GM21737 (cell line): ENCODE results near the gene CHI3L1.
"Not testable (repeated sequence)": the region's sequence is repeated elsewhere in the genome, so short reads cannot be mapped to it uniquely, and the experiment has no call there.

Source experiments
- ATAC-seq: cut with Tn5 transposase; IDR thresholded peaks from one replicate; pipeline ENCODE4 v1.9.1; 2021; ENCODE audit warnings: mild to moderate bottlenecking, moderate library complexity; ENCODE audit not compliant: unreplicated experiment

Gene CHI3L1

GRCh38 chr1:203186446-203187303 lies at the start of gene CHI3L1:
CHI3L1 (minus strand) TSS chr1:203186704; CDS start chr1:203186623, 81 bp downstream.
- ATAC-seq, result no peak

- ATAC-seq, result not testable (repeated sequence)
Observed at GRCh38 chr1:203234901-203235300, 48.4 kb upstream of the CHI3L1 start.

DNA sequence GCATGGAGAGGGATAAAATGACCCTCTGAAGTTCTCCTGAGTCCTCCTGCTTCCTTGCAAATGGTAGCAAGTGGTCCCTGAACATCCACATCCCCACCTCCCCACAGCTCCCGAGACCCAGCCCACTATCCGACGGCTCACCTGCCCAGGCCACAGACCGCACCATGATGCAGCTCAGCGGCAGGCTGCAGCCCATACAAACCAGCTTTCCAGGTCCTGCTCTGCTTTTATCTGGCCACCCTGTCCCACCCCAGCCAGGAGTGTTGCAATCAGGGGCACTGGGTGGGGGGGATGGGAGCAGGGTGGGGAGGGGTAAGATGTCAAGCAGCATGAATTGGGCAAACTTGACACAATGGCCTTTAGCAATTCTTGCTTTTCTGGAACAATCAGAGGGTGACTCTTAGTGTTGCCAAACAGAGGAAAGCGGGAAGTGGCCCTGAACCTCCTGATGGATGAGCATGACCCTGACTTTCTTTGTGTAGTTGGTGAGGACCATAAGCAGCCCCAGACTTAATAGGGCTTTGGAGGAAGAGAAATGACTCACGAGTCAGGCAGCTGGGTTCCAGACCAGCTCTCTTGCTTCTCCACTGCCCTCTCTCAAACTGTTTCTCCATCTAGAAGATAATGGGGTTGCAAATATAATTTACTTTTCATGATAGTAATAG lies 43.1 kb upstream of the CHI3L1 start, which contains the start of gene CHIT1:
CHIT1 (minus strand) TSS at position 203 of the 665 bp plus-strand sequence; CDS start at position 166, 37 bp downstream.
- no peak for ATAC-seq

GRCh38 chr1:203228670-203229069 lies 42.2 kb upstream of the CHI3L1 start:
- no peak for ATAC-seq

DNA sequence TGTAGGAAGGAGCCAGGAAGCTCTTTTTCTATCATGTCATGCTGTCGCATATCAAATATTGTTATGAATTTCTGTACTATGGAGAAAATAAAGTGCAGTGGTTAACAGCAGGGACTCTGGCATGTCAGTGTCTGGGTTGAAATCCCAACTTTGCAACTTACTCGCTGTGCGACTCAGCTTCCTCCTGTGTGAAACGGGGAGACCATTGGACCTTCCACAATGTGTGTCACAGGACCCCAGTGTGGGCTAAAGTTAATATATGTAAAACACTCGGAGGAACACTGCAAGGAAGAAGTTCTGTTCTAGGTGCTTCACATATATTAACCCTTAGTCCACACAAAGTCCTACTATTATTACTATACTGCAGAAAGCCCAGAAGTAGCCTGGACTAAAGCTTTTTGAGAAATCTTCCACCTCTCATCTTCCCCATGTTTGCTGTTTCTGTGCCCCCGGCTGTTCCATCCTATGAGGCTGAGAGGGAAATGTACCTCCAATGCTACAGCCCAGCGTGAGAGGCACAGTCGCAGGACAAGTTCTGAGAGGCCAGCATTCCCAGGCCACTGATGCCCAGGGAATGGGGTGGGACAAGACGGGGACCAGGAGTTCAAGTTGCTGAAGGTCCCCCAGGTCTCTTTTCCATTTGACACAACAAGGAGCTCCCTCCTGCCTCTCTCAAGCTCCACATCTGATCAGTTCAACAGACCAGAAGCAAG lies 41.0 kb upstream of the CHI3L1 start:
- no peak for ATAC-seq

GRCh38 chr1:203225071-203225470 lies 38.6 kb upstream of the CHI3L1 start:
- no peak for ATAC-seq

DNA sequence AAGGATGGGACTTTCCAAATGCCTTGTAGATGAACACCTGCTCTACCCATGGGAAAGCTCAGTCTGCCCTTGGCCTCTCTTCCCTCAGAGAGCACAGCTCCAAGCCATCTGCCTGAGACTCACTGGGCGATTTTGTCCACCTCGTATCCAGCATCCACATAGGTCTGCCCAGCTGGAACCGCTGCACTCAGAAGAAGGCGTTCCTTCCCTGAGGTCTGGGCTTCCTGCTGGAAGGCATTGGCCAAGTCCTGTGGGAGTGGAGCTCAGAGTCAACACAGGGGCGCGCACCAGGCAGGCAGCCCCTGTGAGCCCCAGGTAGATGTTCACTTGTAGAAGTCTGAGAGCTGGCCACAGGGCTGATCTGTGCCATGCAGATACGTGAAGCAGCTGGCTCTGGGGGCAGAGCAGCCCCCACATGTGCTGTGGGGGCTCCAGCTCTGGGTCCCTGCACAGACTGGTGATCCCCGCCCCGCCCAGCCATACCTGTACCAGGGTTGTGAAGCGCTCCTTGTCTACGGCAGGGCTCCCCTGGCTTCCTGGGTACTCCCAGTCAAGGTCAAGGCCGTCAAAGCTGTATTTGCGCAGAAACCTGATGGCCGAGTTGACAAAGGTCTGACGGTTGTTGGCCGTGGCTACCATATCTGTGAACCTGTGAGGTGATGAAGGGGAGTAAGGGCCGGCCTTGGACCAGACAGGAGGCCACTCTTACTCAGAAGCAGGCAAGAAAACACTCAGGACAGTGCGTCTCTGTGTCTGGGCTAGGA lies 36.7 kb upstream of the CHI3L1 start:
- ATAC-seq, result no peak

GRCh38 chr1:203219934-203220333 lies 33.4 kb upstream of the CHI3L1 start:
- ATAC-seq, result no peak

GRCh38 chr1:203219171-203219570 lies 32.7 kb upstream of the CHI3L1 start:
- ATAC-seq, result no peak

- no peak for ATAC-seq
Observed at GRCh38 chr1:203217668-203218067, 31.2 kb upstream of the CHI3L1 start.

- no peak for ATAC-seq
Observed at GRCh38 chr1:203217139-203217655, 30.7 kb upstream of the CHI3L1 start.

DNA sequence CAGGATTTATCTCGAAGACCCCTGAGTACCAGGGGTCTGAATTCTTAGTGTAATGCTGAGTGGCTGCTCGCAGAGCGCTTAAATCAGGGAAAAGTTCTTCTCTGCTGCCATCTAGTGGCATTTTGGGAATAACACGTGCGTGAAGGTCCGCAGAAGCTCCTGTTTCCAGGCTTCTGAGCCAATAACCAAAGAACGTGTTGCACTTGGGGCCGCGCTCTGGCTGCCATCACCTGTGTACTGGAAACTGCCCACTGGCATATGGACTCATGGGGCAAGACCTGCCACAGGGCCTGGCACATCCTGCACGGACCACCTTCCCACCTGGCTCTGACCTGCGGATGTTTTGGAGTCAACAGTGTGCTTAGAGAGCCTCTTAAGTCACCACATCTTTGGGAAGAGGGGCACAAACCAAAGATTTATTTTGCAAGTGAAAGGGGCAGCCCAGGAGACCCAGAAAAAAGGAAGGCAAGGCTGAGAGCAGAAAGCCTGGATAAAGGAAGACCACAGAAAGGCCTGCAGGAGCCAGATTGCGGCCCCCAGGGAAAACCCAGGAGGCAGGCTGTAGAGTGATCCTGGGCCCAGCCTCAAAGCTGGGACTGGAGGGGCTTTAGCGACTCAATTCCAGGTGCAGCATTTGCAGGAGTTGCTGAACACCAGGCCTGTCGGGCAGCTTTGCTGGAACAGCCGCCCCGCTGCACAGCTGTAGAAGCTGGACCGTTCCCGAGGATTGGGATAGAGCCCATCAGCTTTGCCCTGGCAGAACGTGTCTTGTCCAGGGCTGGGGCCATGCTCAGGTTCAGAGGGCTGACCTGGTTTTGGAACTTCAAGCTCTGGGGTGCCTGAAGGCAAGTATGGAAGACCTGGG lies 30.0 kb upstream of the CHI3L1 start:
- no peak for ATAC-seq

- ATAC-seq, result no peak
Observed at GRCh38 chr1:203215573-203215972, 29.1 kb upstream of the CHI3L1 start.

DNA sequence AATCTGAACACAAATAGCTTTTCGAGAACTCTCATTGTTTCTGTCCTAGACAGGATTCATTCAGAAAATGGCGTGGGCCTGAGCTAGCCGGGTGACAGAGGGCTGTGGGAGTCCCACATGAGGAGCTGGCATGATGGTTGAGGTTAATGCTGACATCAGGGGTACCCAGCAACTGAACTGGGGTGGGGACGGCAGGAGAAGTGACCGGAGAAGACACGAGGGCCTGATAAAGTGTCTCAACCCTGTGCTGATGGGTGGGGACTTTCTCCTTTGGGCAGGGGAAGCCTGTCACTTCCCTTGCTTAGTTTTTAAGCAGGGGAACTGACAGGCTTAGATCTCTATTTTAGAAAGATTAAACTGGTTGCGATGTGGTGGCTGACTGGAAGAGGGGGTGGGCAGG lies 28.4 kb upstream of the CHI3L1 start:
- no peak for ATAC-seq

GRCh38 chr1:203213126-203213525 lies 26.6 kb upstream of the CHI3L1 start:
- no peak for ATAC-seq

DNA sequence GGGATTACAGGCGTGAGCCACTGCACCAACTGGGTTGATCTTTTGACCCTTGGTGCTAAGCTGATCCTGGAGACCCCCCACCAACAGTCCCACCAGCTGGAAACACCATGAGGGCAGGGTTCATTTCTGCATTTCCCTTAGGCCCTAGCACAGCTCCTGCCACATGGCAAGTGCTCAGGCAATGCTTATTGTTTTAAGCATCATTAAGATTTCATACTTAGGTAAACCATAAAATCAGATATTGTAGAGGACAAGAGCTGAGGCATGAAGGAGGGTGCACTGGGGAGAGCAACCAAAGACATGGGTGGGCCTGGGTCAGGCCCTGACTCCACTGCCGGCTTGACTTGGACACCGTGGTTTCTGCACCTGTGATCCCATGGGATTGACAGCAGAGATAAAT lies 25.3 kb upstream of the CHI3L1 start:
- no peak for ATAC-seq

DNA sequence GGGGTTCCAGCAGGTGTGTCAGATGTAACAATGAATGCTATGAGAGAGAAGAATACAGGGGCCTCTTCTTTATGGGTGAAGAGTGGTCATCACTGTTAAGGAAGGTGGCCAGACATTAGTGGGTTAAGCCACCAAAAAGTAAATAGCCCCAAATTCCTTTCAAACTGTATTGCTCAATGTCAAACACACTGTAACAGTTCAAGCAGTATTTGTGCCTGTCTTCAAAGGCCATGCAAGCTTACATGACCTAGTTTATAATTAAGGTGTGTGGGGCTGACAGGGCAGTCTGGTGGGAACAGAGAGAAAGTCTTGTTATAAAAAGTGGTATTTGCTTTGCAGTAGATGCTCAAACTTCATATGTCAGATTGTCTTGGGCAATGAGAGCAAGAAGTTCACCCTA lies 24.5 kb upstream of the CHI3L1 start:
- no peak for ATAC-seq

DNA sequence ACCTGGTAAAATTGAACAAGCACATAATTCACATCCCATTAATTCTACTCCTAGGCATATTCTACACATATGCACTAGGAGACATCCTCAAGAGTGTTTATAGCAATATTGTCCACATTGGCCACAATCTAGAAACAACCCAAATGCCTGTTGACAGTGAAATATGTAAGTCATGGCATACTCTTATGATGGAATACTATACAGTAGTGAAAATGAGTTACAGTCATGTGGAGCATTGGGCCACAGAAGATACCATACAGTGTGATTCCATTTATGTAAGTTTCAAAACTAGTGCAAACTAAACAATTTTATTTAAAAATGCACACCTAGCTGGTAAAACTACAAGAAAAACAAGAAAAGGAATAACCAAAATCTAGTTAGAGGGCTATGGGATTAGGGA lies 23.8 kb upstream of the CHI3L1 start:
- ATAC-seq, result no peak

- no peak for ATAC-seq
Observed at GRCh38 chr1:203208181-203208580, 21.7 kb upstream of the CHI3L1 start.

GRCh38 chr1:203207751-203208150 lies 21.2 kb upstream of the CHI3L1 start:
- ATAC-seq, result no peak
